IMR-90 (cell line): ENCODE data around the gene RARB. TPM values are rescaled to one million over a fixed set of nuclear protein-coding genes. Genes with fewer than 3 reads are reported as not detected.

ENCODE experiments used
- ATAC-seq: fragments of 200-7000 bp; cut with Tn5 transposase; 2 replicates; pipeline ENCODE4 v1.9.1; 2020; ENCODE audit warnings: low read depth, mild to moderate bottlenecking, moderate library complexity
- BruUV-seq: library from RNA; stranded (reverse); fragments of 400-500 nt; replicated peaks from 2 replicates; lab custom pipeline; 2021; lab: Mats Ljungman, UMichigan
- CTCF ChIA-PET: fragments of 300-600 bp; formaldehyde crosslinking; extraction: SDS; loops from one replicate; lab custom pipeline; 2021; ENCODE audit warnings: antibody characterized with exemption; lab: Yijun Ruan, JAX
- POLR2A ChIA-PET: fragments of 300-600 bp; sonication (Branson Sonifier 250); formaldehyde crosslinking; loops from one replicate; lab custom pipeline; 2022; ENCODE audit warnings: antibody characterized with exemption; ENCODE audit not compliant: unreplicated experiment; lab: Charles Lee
- DNase-seq: peaks from one replicate; pipeline ENCODE4 v3.0.0; 2013
- H2AFZ ChIP-seq: replicated peaks from 2 replicates; pipeline ENCODE3; 2013; ENCODE audit warnings: low read length, mild to moderate bottlenecking; ENCODE audit not compliant: poor library complexity
- H2AK5ac ChIP-seq: 2 replicates; pipeline ENCODE4 v1.6.1; 2013; ENCODE audit warnings: low read depth, low read length, inconsistent platforms
- H2AK9ac ChIP-seq: replicated peaks from 2 replicates; pipeline ENCODE3; 2013; ENCODE audit warnings: mild to moderate bottlenecking, low read depth, low read length, moderate library complexity; ENCODE audit not compliant: poor library complexity
- H2BK120ac ChIP-seq: 2 replicates; pipeline ENCODE4 v1.6.1; 2013; ENCODE audit warnings: low read depth, low read length, inconsistent platforms
- H2BK15ac ChIP-seq: 3 replicates; pipeline ENCODE4 v1.6.1; 2013; ENCODE audit warnings: low read depth, low read length, inconsistent platforms
- H2BK20ac ChIP-seq: 2 replicates; pipeline ENCODE4 v1.6.1; 2013; ENCODE audit warnings: low read depth, mild to moderate bottlenecking, inconsistent platforms, low read length, moderate library complexity
- H2BK5ac ChIP-seq: 2 replicates; pipeline ENCODE4 v1.6.1; 2013; ENCODE audit warnings: mild to moderate bottlenecking, low read depth, low read length, inconsistent platforms; ENCODE audit not compliant: poor library complexity, severe bottlenecking
- H3K14ac ChIP-seq: replicated peaks from 2 replicates; pipeline ENCODE4 v1.6.1; 2013; ENCODE audit warnings: low read depth, low read length, inconsistent platforms
- H3K18ac ChIP-seq: 2 replicates; pipeline ENCODE4 v1.6.1; 2013; ENCODE audit warnings: low read depth, low read length, control low read depth
- H3K23ac ChIP-seq: 2 replicates; pipeline ENCODE4 v1.6.1; 2013; ENCODE audit warnings: low read depth, low read length, inconsistent platforms
- H3K27ac ChIP-seq: 2 replicates; pipeline ENCODE4 v1.5.1; 2013; ENCODE audit warnings: mild to moderate bottlenecking, control low read depth, low read length; ENCODE audit not compliant: insufficient read depth
- H3K27me3 ChIP-seq: 2 replicates; pipeline ENCODE4 v1.6.1; 2013; ENCODE audit warnings: low read length; ENCODE audit not compliant: control insufficient read depth, insufficient read depth
- H3K36me3 ChIP-seq: 2 replicates; pipeline ENCODE4 v1.6.1; 2013; ENCODE audit warnings: low read length, mixed read lengths; ENCODE audit not compliant: control insufficient read depth, insufficient read depth
- H3K4ac ChIP-seq: 2 replicates; pipeline ENCODE4 v1.6.1; 2013; ENCODE audit warnings: low read depth, low read length, inconsistent platforms
- H3K4me1 ChIP-seq: 2 replicates; pipeline ENCODE4 v1.6.1; 2013; ENCODE audit warnings: low read length, mixed read lengths; ENCODE audit not compliant: control insufficient read depth, insufficient read depth
- H3K4me2 ChIP-seq: 2 replicates; pipeline ENCODE4 v1.6.1; 2013; ENCODE audit warnings: low read depth, mild to moderate bottlenecking, control low read depth, low read length, moderate library complexity
- H3K4me3 ChIP-seq: 2 replicates; pipeline ENCODE4 v1.5.1; 2013; ENCODE audit warnings: low read depth, mild to moderate bottlenecking, control low read depth, low read length, moderate library complexity; ENCODE audit not compliant: insufficient read depth
- H3K56ac ChIP-seq: 2 replicates; pipeline ENCODE4 v1.6.1; 2013; ENCODE audit warnings: low read length, inconsistent platforms; ENCODE audit not compliant: insufficient read depth; ENCODE audit errors: extremely low read depth
- H3K79me1 ChIP-seq, 2 experiments: 2 replicates each; pipeline ENCODE4 v1.6.1; 2013; ENCODE audit warnings: low read length in 2 of 2, inconsistent platforms in 1 of 2, low read depth in 1 of 2
- H3K9ac ChIP-seq: 2 replicates; pipeline ENCODE4 v1.6.1; 2013; ENCODE audit warnings: low read depth, low read length, control low read depth
- H3K9me1 ChIP-seq: 2 replicates; pipeline ENCODE4 v1.6.1; 2013; ENCODE audit warnings: low read length, inconsistent platforms; ENCODE audit not compliant: insufficient read depth
- H3K9me3 ChIP-seq: 2 replicates; pipeline ENCODE4 v1.6.1; 2013; ENCODE audit warnings: low read length; ENCODE audit not compliant: control insufficient read depth, insufficient read depth
- H4K20me1 ChIP-seq: 2 replicates; pipeline ENCODE4 v1.6.1; 2013; ENCODE audit warnings: low read length, inconsistent platforms; ENCODE audit not compliant: insufficient read depth
- H4K5ac ChIP-seq: 2 replicates; pipeline ENCODE4 v1.6.1; 2013; ENCODE audit warnings: mild to moderate bottlenecking, low read depth, low read length, control low read depth
- H4K8ac ChIP-seq, 2 experiments: 2 replicates each; pipeline ENCODE4 v1.6.1; 2013; ENCODE audit warnings: low read depth in 2 of 2, low read length in 2 of 2, control low read depth in 1 of 2, inconsistent platforms in 1 of 2
- H4K91ac ChIP-seq: 2 replicates; pipeline ENCODE4 v1.6.1; 2013; ENCODE audit warnings: low read depth, low read length, inconsistent platforms; ENCODE audit not compliant: insufficient read depth
- BHLHE40 ChIP-seq: fragments of 150-350 bp; IDR thresholded peaks from 2 replicates; pipeline ENCODE4 v1.6.1; 2016; ENCODE audit warnings: mild to moderate bottlenecking, low read depth, low read length
- CHD1 ChIP-seq: IDR thresholded peaks from 2 replicates; pipeline ENCODE4 v1.6.1; 2012; ENCODE audit warnings: low read depth, low read length, improper control_type of control experiment
- FOS ChIP-seq: fragments of 150-350 bp; IDR thresholded peaks from 2 replicates; pipeline ENCODE4 v1.6.1; 2016; ENCODE audit warnings: low read depth, low read length
- MAFK ChIP-seq: IDR thresholded peaks from 2 replicates; pipeline ENCODE4 v1.6.1; 2012; ENCODE audit warnings: low read depth, low read length, improper control_type of control experiment
- MXI1 ChIP-seq: IDR thresholded peaks from 2 replicates; pipeline ENCODE4 v1.6.1; 2012; ENCODE audit warnings: low read depth, mild to moderate bottlenecking, low read length, moderate library complexity, borderline replicate concordance
- NFE2L2 ChIP-seq: fragments of 150-350 bp; IDR thresholded peaks from 2 replicates; pipeline ENCODE4 v1.6.1; 2016; ENCODE audit warnings: low read depth, mild to moderate bottlenecking, low read length
- POLR2A ChIP-seq: IDR thresholded peaks from 2 replicates; pipeline ENCODE4 v1.6.1; 2012; ENCODE audit warnings: mild to moderate bottlenecking, low read depth, low read length
- RCOR1 ChIP-seq: IDR thresholded peaks from 2 replicates; pipeline ENCODE4 v1.6.1; 2012; ENCODE audit warnings: mild to moderate bottlenecking, low read length, improper control_type of control experiment; ENCODE audit not compliant: insufficient replicate concordance
- RFX5 ChIP-seq: IDR thresholded peaks from 2 replicates; pipeline ENCODE4 v1.8.0; 2012; ENCODE audit warnings: low read depth, mild to moderate bottlenecking, low read length, moderate library complexity
- WGBS, 2 experiments: methylation state at CpG; one replicate each; pipeline versions ENCODE4 v1.1.5 to v1.1.7; 2013; ENCODE audit warnings: missing lambda C conversion rate in 2 of 2; ENCODE audit not compliant: insufficient read length in 1 of 2; ENCODE audit errors: extremely low coverage in 2 of 2; 5-methylcytosine and 5-hydroxymethylcytosine counted together
- dilution Hi-C: fragments of 300-500 bp; cut with HindIII; formaldehyde crosslinking; loops from one replicate; pipeline ENCODE4 v1.14.3; 2018; ENCODE audit warnings: low sequenced_read_pairs; ENCODE audit not compliant: unreplicated experiment
- in situ Hi-C: fragments of 300-500 bp; cut with MboI; formaldehyde crosslinking; loops from 3 replicates; pipeline ENCODE4 v1.14.3; 2019; ENCODE audit warnings: low sequenced_read_pairs, inconsistent platforms, mixed read lengths
- intact Hi-C: fragments of 100-400 bp; cut with micrococcal nuclease; formaldehyde crosslinking; loops from 2 replicates; pipeline ENCODE4 v1.10.0; 2022
- polyA plus RNA-seq, 3 experiments: library from polyadenylated mRNA; depleted of rRNA; stranded (reverse); fragments of >200 nt; gene quantifications; 2 replicates each; pipeline ENCODE4 v1.2.3, GENCODE V29; 2012; ENCODE audit warnings: low replicate concordance in 1 of 3
- total RNA-seq: library from RNA; depleted of rRNA; stranded (reverse); fragments of >200 nt; gene quantifications from 2 replicates; pipeline ENCODE4 v1.2.3, GENCODE V29; 2012
- TF ChIP-seq, protein P1 (sequence below): conservative IDR thresholded peaks from 2 replicates; pipeline ENCODE4 v1.5.1; 2012; ENCODE audit warnings: mild to moderate bottlenecking, low read depth, low read length, improper control_type of control experiment
- TF ChIP-seq, protein P2 (sequence below): fragments of 150-350 bp; IDR thresholded peaks from 2 replicates; pipeline ENCODE4 v1.6.1; 2016; ENCODE audit warnings: low read depth, mild to moderate bottlenecking, low read length, moderate library complexity, borderline replicate concordance

RARB gene
- total and polyA plus RNA-seq, 2 of the 4 experiments (the other 2 are of a cell fraction), result 0.53 to 1.4 TPM

GRCh38 chr3:25447285-25447684 is 19.2 kb downstream of the RARB start:
- no CpG with 5 or more reads among the region's 3 CpGs for WGBS, 2 experiments
- BruUV-seq, result no TSS peak
- H3K9me1 ChIP-seq, result no peaks in the 10 kb centered on the region
- no peak overlapping the region for H3K4me2 ChIP-seq
- H4K20me1 ChIP-seq, result no peaks in the 10 kb centered on the region
- H2AFZ ChIP-seq, result no peak overlapping the region
- no peak overlapping the region for H4K91ac ChIP-seq
- H2AK5ac ChIP-seq, result no peak overlapping the region
- ATAC-seq (no peak), DNase-seq (no peak)
- no peak overlapping the region for H3K4me3 ChIP-seq
- no peaks in the 10 kb centered on the region for H3K36me3 ChIP-seq
- TF ChIP-seq CHD1 (no peak), POLR2A (no peak), NFE2L2 (no peak), BHLHE40 (no peak), FOS (no peak), RCOR1 (no peak), MAFK (no peak), MXI1 (no peak), RFX5 (no peak)
- TF ChIP-seq, protein P1, sequence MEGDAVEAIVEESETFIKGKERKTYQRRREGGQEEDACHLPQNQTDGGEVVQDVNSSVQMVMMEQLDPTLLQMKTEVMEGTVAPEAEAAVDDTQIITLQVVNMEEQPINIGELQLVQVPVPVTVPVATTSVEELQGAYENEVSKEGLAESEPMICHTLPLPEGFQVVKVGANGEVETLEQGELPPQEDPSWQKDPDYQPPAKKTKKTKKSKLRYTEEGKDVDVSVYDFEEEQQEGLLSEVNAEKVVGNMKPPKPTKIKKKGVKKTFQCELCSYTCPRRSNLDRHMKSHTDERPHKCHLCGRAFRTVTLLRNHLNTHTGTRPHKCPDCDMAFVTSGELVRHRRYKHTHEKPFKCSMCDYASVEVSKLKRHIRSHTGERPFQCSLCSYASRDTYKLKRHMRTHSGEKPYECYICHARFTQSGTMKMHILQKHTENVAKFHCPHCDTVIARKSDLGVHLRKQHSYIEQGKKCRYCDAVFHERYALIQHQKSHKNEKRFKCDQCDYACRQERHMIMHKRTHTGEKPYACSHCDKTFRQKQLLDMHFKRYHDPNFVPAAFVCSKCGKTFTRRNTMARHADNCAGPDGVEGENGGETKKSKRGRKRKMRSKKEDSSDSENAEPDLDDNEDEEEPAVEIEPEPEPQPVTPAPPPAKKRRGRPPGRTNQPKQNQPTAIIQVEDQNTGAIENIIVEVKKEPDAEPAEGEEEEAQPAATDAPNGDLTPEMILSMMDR, result no peak
- TF ChIP-seq, protein P2, sequence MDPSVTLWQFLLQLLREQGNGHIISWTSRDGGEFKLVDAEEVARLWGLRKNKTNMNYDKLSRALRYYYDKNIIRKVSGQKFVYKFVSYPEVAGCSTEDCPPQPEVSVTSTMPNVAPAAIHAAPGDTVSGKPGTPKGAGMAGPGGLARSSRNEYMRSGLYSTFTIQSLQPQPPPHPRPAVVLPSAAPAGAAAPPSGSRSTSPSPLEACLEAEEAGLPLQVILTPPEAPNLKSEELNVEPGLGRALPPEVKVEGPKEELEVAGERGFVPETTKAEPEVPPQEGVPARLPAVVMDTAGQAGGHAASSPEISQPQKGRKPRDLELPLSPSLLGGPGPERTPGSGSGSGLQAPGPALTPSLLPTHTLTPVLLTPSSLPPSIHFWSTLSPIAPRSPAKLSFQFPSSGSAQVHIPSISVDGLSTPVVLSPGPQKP, result no peak
- no peaks in the 10 kb centered on the region for H3K27me3 ChIP-seq
- no peak overlapping the region for H2BK15ac ChIP-seq
- H3K4me1 ChIP-seq, result no peaks in the 10 kb centered on the region; the same call in 1 of the 2 replicates
- H2BK20ac ChIP-seq, result no peak overlapping the region
- H4K5ac ChIP-seq, result no peak overlapping the region
- no peaks in the 10 kb centered on the region for H3K9me3 ChIP-seq
- H3K79me1 ChIP-seq, result no peaks in the 10 kb centered on the region
- POLR2A ChIA-PET, result no interaction called here
- H3K4ac ChIP-seq, result no peak overlapping the region
- H3K56ac ChIP-seq, result no peak overlapping the region
- no peak overlapping the region for H2BK120ac ChIP-seq
- H2BK5ac ChIP-seq, result no peak overlapping the region
- H4K8ac ChIP-seq, result no peak overlapping the region
- H2AK9ac ChIP-seq, result no peak overlapping the region
- H3K18ac ChIP-seq, result no peak overlapping the region
- CTCF ChIA-PET, result no interaction called here
- no peak overlapping the region for H3K14ac ChIP-seq
- H3K27ac ChIP-seq, result no peak overlapping the region
- intact Hi-C loops, result no loop called here
- dilution Hi-C loops, result no loop called here
- no peak overlapping the region for H3K23ac ChIP-seq
- no peak overlapping the region for H3K9ac ChIP-seq
- in situ Hi-C loops, result no loop called here
